ENCODE results near the gene CD180.

Gene CD180

DNA sequence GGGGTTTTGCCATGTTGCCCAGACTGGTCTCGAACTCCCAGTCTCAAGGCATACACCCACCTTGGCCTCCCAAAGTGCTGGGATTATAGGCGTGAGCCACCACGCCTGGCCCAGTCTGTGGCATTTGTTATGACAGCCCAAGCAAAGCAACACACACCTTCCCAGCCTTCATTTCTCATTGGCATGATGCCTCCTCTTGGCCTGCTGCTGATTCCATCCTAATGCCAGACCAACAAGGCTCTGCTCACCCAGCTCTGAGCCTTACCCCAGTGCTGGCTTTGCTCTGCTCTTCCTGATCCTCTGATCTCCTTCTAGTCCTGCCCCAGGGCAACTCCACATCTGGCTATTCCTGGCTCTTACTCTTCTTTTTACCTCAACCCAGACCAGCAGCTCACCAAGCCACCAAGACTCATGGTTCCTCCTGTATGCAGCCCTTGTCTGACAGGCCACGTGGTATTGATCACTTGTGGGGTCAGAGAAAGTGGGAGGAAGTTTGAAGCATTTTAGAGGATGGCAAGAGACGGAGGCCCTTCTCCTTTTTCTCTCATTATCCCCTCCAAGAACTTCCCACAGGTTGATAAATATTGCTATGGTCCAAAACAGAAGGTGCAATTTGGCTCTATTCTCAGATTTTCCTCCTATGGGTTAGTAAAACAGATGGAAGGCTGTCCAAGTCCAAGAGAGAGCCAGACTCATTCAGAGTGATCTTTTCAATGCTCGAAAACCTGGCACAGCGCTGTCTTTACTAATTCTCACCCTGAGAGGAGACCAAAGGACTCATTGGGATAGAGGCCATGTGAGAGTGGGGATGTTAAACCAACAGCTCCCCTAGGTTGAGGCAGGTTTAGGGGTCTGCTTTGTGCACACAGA lies 958 bp downstream of the CD180 start:
- TF ChIP-seq CTCF (IDR thresholded peaks at IDR 0.05; ENCODE audit: low read depth, low read length), result no peak
- Histone ChIP-seq H3K9me3 (peaks cover 2% of the 10 kb centered on the region; the same call in 1 of the 2 replicates), H3K36me3 (no peaks in the 10 kb centered on the region), H3K4me3 (ENCODE audit: low read depth, low read length) (no peak overlapping the region), H3K4me1 (no peaks in the 10 kb centered on the region), H3K27me3 (no peaks in the 10 kb centered on the region)
- no peak for DNase-seq

- H3K9me3 ChIP-seq, result peaks cover 2% of the 10 kb centered on the region; the same call in 1 of the 2 replicates
- no peak overlapping the region for H3K4me3 ChIP-seq (ENCODE audit: low read depth, low read length)
- no peaks in the 10 kb centered on the region for H3K36me3 ChIP-seq
- H3K27me3 ChIP-seq, result no peaks in the 10 kb centered on the region
- no peak for DNase-seq
- TF ChIP-seq CTCF (IDR thresholded peaks at IDR 0.05; ENCODE audit: low read depth, low read length), result no peak
- peaks cover 2% of the 10 kb centered on the region; the same call in 1 of the 2 replicates for H3K4me1 ChIP-seq
These were observed 2.4 kb downstream of the CD180 start for GRCh38 chr5:67194166-67194565.

DNA sequence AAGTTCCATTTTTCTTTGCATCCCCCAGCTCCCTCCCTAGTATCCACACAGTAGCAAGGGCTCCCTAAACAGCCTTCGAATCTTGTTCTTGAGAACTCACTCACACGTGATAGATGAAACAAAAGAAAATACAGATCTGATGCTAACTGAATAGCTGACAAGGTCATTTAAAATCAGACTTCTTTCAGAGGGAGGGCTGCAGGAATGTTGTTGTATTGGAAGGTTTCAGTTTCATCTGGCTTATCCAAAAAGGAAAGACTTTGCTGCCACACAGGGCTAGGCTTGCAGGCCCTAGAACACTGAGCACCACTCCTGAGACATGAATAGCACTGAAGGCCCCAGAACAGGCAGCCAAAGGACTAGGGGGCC lies 3.2 kb downstream of the CD180 start:
- no peak for DNase-seq
- Histone ChIP-seq H3K4me1 (peaks cover 2% of the 10 kb centered on the region; the same call in 1 of the 2 replicates), H3K4me3 (ENCODE audit: low read depth, low read length) (no peak overlapping the region), H3K9me3 (no peaks in the 10 kb centered on the region; the same call in 1 of the 2 replicates), H3K36me3 (no peaks in the 10 kb centered on the region), H3K27me3 (no peaks in the 10 kb centered on the region)
- TF ChIP-seq CTCF (IDR thresholded peaks at IDR 0.05; ENCODE audit: low read depth, low read length), result no peak

- TF ChIP-seq CTCF (IDR thresholded peaks at IDR 0.05; ENCODE audit: low read depth, low read length), result no peak
- Histone ChIP-seq H3K9me3 (no peaks in the 10 kb centered on the region), H3K4me1 (peaks cover 2% of the 10 kb centered on the region; the same call in 1 of the 2 replicates), H3K27me3 (no peaks in the 10 kb centered on the region), H3K36me3 (no peaks in the 10 kb centered on the region), H3K4me3 (ENCODE audit: low read depth, low read length) (no peak overlapping the region)
- no peak for DNase-seq
These were observed 3.7 kb downstream of the CD180 start for GRCh38 chr5:67192719-67193438.

DNA sequence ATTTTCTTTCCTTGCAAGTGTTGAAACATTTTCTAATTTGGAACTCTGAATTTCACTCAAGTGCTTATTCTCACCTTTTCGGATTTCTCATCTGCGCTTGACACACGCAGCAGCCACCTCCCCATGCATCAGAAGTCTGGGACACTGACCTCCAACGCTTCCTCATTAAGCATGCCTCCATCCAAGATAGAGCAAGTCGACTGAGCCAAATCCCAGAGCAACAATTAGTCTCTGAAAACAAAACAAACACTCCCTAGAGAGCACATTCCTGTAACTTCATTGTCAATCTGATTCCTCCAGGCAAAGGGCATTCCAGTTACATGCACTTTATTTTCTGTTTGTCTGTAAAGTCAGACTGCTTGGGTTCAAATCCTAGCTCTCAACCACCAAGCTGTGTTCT lies 5.7 kb downstream of the CD180 start:
- Histone ChIP-seq H3K4me3 (ENCODE audit: low read depth, low read length) (no peak overlapping the region), H3K27me3 (no peaks in the 10 kb centered on the region), H3K9me3 (no peaks in the 10 kb centered on the region), H3K4me1 (peaks cover 2% of the 10 kb centered on the region), H3K36me3 (no peaks in the 10 kb centered on the region)
- DNase-seq, result no peak
- no peak for TF ChIP-seq CTCF (IDR thresholded peaks at IDR 0.05; ENCODE audit: low read depth, low read length)

DNA sequence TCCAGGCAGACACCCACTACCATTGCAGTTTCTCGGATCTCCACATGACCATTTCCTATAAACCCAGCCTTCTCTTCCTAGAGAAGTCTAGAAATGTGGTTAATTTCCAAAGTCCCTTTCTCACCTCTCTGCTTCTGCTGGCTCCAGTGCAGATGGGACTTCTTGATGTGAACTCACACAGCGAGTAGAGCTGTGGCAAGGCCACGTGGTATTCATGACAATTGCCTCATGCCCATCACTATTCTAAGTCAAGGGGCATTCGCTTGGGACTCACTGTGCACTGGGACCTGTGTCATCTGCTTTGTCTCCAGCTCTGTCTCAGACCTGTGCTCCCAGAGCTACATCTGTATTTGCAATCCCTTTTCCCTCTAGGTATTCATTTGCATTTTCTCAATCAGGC lies 6.2 kb downstream of the CD180 start:
- H3K9me3 ChIP-seq, result no peaks in the 10 kb centered on the region
- H3K36me3 ChIP-seq, result no peaks in the 10 kb centered on the region
- no peak for TF ChIP-seq CTCF (IDR thresholded peaks at IDR 0.05; ENCODE audit: low read depth, low read length)
- H3K27me3 ChIP-seq, result no peaks in the 10 kb centered on the region
- no peak for DNase-seq
- no peak overlapping the region for H3K4me3 ChIP-seq (ENCODE audit: low read depth, low read length)
- H3K4me1 ChIP-seq, result peaks cover 2% of the 10 kb centered on the region

All from BE2C (cell line).